CD4-positive, alpha-beta T cell (primary cell): ENCODE results near the gene EMX2. TPM values are rescaled to one million over a fixed set of nuclear protein-coding genes. Genes with fewer than 3 reads are reported as not detected.

Source experiments
- ATAC-seq: fragments of 200-7000 bp; cut with Tn5 transposase; one replicate; pipeline ENCODE4 v1.10.0; 2022; ENCODE audit warnings: mild to moderate bottlenecking; ENCODE audit not compliant: poor library complexity
- CTCF ChIA-PET: fragments of 350-600 bp; sonication (Branson Sonifier 250); formaldehyde crosslinking; loops from one replicate; lab custom pipeline; 2021; ENCODE audit warnings: antibody characterized with exemption, inconsistent platforms; lab: Charles Lee
- POLR2A ChIA-PET: fragments of 350-600 bp; sonication (Branson Sonifier 250); formaldehyde crosslinking; loops from one replicate; lab custom pipeline; 2021; ENCODE audit warnings: antibody characterized with exemption, inconsistent platforms; lab: Charles Lee
- DNase-seq, 14 experiments: peaks; one replicate each; pipeline ENCODE4 v3.0.0-alpha.2; 2013 to 2020; ENCODE audit warnings: mixed read lengths in 2 of 14
- H3K27ac ChIP-seq, 2 donors: one replicate each; pipeline versions ENCODE4 v1.5.1 to v1.7.0; 2013; ENCODE audit warnings: low read length in 2 of 2, low read depth in 1 of 2, mild to moderate bottlenecking in 1 of 2
- H3K27me3 ChIP-seq, 2 experiments: 1 replicate in 1 of 2; 2 replicates in 1 of 2; pipeline versions ENCODE4 v1.6.1 to v1.7.0; 2013; ENCODE audit warnings: low read length in 2 of 2, control low read depth in 1 of 2, mild to moderate bottlenecking in 1 of 2, moderate library complexity in 1 of 2; ENCODE audit not compliant: insufficient read depth in 2 of 2, control insufficient read depth in 1 of 2
- H3K36me3 ChIP-seq: one replicate; pipeline ENCODE4 v1.6.1; 2013; ENCODE audit warnings: low read length, control low read depth; ENCODE audit not compliant: insufficient read depth
- H3K4me1 ChIP-seq: one replicate; pipeline ENCODE4 v1.6.1; 2013; ENCODE audit warnings: low read length, control low read depth; ENCODE audit not compliant: insufficient read depth
- H3K4me3 ChIP-seq: one replicate; pipeline ENCODE4 v1.5.1; 2013; ENCODE audit warnings: mild to moderate bottlenecking, low read length, moderate library complexity
- H3K9me3 ChIP-seq, 2 experiments: 1 replicate in 1 of 2; 2 replicates in 1 of 2; pipeline versions ENCODE4 v1.6.1 to v1.7.0; 2013; ENCODE audit warnings: low read length in 2 of 2, mild to moderate bottlenecking in 2 of 2, control low read depth in 1 of 2, moderate library complexity in 1 of 2; ENCODE audit not compliant: control insufficient read depth in 1 of 2, insufficient read depth in 1 of 2
- H3K27ac Mint-ChIP-seq: one replicate; pipeline ENCODE4 v1.8.0; 2020; ENCODE audit warnings: mixed read lengths
- H3K27me3 Mint-ChIP-seq: one replicate; pipeline ENCODE4 v1.8.0; 2021; ENCODE audit warnings: mixed read lengths
- H3K36me3 Mint-ChIP-seq: one replicate; pipeline ENCODE4 v1.8.0; 2021; ENCODE audit warnings: low read depth, mixed read lengths
- H3K4me1 Mint-ChIP-seq: one replicate; pipeline ENCODE4 v1.8.0; 2021; ENCODE audit warnings: low read depth, mixed read lengths
- H3K4me3 Mint-ChIP-seq: one replicate; pipeline ENCODE4 v1.8.0; 2020; ENCODE audit warnings: mild to moderate bottlenecking, mixed read lengths
- H3K9me3 Mint-ChIP-seq: one replicate; pipeline ENCODE4 v1.8.0; 2020; ENCODE audit warnings: mixed read lengths
- CTCF ChIP-seq: fragments of 200-600 bp; IDR thresholded peaks from one replicate; pipeline ENCODE4 v1.8.0; 2022; ENCODE audit warnings: antibody characterized with exemption, mild to moderate bottlenecking
- intact Hi-C, 2 experiments: fragments of 100-400 bp; cut with DNase I in 1 of 2; cut with micrococcal nuclease in 1 of 2; formaldehyde crosslinking; loops; one replicate each; pipeline versions ENCODE4 v1.15.1 to v1.9.0; 2023 to 2025; cut with DNase I, micrococcal nuclease
- total RNA-seq, 174 experiments: library from RNA in 2 of 174; stranded (reverse) in 2 of 174; gene quantifications; one replicate each; pipeline ENCODE4 v1.2.3 and lab custom pipeline; 2021 to 2026

The EMX2 gene
- total RNA-seq, 2 experiments from 2014 or later: not detected

GRCh38 chr10:117559712-117560111, 17.2 kb downstream of the EMX2 start:
- H3K4me3 Mint-ChIP-seq: no peak overlapping the region
- H3K27ac Mint-ChIP-seq: no peak overlapping the region
- intact Hi-C loops: no loop called here
- H3K27me3 Mint-ChIP-seq: peaks cover 51% of the 10 kb centered on the region
- no peak for TF ChIP-seq CTCF
- ChIA-PET CTCF (no interaction called here), POLR2A (no interaction called here)
- Histone ChIP-seq H3K4me1 (no peaks in the 10 kb centered on the region), H3K36me3 (no peaks in the 10 kb centered on the region), H3K4me3 (no peak overlapping the region), H3K27me3 (peaks cover 22% of the 10 kb centered on the region in 2 experiments), H3K9me3 (peaks cover 0 to 9% of the 10 kb centered on the region in 2 experiments), H3K27ac (no peak overlapping the region)
- H3K9me3 Mint-ChIP-seq: no peaks in the 10 kb centered on the region
- ATAC-seq (no peak), DNase-seq (no peak)
- H3K36me3 Mint-ChIP-seq: no peaks in the 10 kb centered on the region
- no peaks in the 10 kb centered on the region for H3K4me1 Mint-ChIP-seq

- Histone ChIP-seq H3K27ac (no peak overlapping the region), H3K27me3 (peaks cover 9 to 14% of the 10 kb centered on the region in 2 experiments), H3K4me3 (no peak overlapping the region), H3K9me3 (peaks cover 0 to 11% of the 10 kb centered on the region in 2 experiments), H3K4me1 (no peaks in the 10 kb centered on the region), H3K36me3 (no peaks in the 10 kb centered on the region)
- Mint-ChIP-seq H3K4me1 (no peaks in the 10 kb centered on the region), H3K27ac (no peak overlapping the region), H3K36me3 (no peaks in the 10 kb centered on the region), H3K4me3 (no peak overlapping the region), H3K27me3 (peaks cover 47% of the 10 kb centered on the region), H3K9me3 (no peaks in the 10 kb centered on the region)
- no peak for TF ChIP-seq CTCF
- DNase-seq (no peak), ATAC-seq (no peak)
- ChIA-PET POLR2A (no interaction called here), CTCF (no interaction called here)
- intact Hi-C loops: no loop called here
These were observed 18.4 kb downstream of the EMX2 start for GRCh38 chr10:117560942-117561341.

- CTCF ChIA-PET: no interaction called here
- peaks cover 0 to 7% of the 10 kb centered on the region in 2 experiments for H3K27me3 ChIP-seq
- DNase-seq (no peak), ATAC-seq (no peak)
- H3K4me1 Mint-ChIP-seq: no peaks in the 10 kb centered on the region
- H3K36me3 ChIP-seq: no peaks in the 10 kb centered on the region
- H3K27ac Mint-ChIP-seq: no peak overlapping the region
- peaks cover 42% of the 10 kb centered on the region for H3K27me3 Mint-ChIP-seq
- H3K4me1 ChIP-seq: no peaks in the 10 kb centered on the region
- POLR2A ChIA-PET: no interaction called here
- H3K9me3 Mint-ChIP-seq: no peaks in the 10 kb centered on the region
- H3K9me3 ChIP-seq: peaks cover 0 to 11% of the 10 kb centered on the region in 2 experiments
- H3K4me3 ChIP-seq: no peak overlapping the region
- H3K36me3 Mint-ChIP-seq: no peaks in the 10 kb centered on the region
- intact Hi-C loops: no loop called here
- no peak overlapping the region for H3K4me3 Mint-ChIP-seq
- H3K27ac ChIP-seq: no peak overlapping the region
- TF ChIP-seq CTCF: no peak
These were observed 19.7 kb downstream of the EMX2 start for GRCh38 chr10:117562220-117562619.
